ENCODE data around the gene BBS1.
"Not testable (repeated sequence)": the region's sequence is repeated elsewhere in the genome, so short reads cannot be mapped to it uniquely, and the experiment has no call there.

Gene BBS1

GRCh38 chr11:66529069-66529468, 18.6 kb downstream of the BBS1 start:
- no peak for DNase-seq

GRCh38 chr11:66529655-66530054, 19.2 kb downstream of the BBS1 start:
- DNase-seq: no peak

GRCh38 chr11:66530927-66531709, 20.7 kb downstream of the BBS1 start:
- DNase-seq: no peak

GRCh38 chr11:66531841-66532240, 21.4 kb downstream of the BBS1 start:
- no peak for DNase-seq

DNA sequence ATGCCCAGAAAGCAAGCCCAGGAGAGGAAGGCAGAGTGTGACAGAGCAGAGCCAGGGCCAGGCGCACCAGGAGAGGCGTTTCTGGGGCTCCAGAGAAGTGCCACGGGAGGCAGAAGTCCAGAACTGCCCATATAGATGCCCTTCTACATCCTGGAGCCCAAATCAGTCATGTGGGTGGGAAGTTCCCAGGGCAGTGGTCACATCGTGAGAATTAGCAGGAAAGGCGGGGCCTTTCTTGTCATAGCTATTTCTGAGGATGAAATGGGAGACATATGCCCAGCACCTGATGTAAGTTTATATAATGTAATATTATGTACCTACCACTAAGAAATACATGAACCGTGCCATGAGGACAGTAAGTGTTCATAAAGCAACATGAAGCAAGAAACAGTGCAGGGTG, 22.3 kb downstream of the BBS1 start:
- DNase-seq: no peak

DNA sequence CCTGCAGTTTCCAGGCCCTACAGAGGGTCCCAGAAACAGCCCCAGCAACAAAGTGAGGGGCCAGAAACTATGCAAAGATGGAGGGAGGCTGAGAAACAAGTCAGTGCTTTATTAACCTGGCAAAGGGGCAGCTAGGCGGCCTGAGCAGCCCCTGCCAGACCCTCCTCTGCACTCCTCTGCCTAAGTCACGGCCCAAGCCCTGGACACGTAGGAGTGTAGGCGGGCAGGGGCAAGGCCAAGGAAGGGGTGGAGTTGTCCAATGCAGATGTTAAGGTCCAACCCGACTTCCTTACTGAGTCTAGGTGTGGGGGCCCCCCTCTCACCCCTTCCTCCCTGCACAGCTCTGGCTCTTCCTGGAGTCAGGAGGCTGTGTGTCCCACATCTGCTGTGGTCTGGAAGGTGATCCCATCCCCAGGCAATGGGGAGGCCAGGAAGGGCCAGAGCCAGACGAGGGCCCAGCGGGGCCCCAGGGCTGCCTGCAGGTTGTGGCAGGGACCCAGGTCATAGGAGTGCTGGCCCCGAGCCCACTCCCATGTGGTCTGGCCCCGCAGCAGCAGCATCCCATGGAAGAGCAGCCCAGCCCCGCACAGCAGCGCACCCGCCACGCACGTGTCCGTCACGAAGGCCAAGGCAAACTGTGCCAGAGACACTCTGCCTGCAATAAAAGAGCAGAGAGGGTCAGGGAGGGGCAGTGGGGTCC, 28.9 kb downstream of the BBS1 start:
- DNase-seq: no peak

GRCh38 chr11:66539870-66540213, 29.4 kb downstream of the BBS1 start:
- no peak for DNase-seq

DNA sequence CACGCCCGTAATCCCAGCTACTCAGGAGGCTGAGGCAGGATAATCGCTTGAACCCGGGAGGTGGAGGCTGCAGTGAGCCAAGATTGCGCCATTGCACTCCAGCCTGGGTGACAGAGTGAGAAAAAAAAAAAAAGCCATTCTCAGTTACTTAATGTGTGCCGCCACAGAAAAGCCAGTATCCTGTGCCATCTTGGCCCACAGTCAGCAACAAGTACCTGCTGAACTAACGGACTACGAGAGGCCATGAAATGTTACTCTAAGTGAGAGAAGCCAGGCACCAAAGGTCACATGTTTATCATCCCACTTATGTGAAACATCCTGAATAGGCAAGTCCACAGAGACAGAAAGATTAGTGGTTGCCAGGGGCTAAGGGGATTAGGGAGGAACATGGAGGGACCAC, 30.2 kb downstream of the BBS1 start:
- DNase-seq: not testable (repeated sequence)

DNA sequence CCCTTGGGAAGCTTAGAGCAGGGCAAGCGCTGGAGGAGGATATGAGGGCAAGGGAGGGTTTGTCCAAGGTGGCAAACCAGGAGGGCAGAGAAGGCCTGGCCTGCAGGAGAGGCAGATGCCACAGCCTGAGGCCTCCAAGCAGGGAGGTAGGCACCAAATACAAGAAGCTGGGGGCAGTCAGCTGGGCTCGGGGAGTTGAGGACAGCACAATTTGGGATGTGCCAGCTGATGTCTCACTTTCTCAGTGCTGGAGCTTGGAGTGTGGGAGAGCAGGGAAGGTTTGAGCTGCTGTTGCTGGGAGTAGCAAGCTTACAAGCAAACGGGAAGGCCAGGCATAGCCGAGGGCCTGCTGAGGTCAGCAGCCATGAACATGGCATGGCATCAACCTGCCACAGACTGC, 31.5 kb downstream of the BBS1 start:
- no peak for DNase-seq

GRCh38 chr11:66542362-66542761, 31.9 kb downstream of the BBS1 start:
- DNase-seq: no peak

GRCh38 chr11:66543263-66544107, 33.0 kb downstream of the BBS1 start:
- DNase-seq: peak; percentile 84

DNA sequence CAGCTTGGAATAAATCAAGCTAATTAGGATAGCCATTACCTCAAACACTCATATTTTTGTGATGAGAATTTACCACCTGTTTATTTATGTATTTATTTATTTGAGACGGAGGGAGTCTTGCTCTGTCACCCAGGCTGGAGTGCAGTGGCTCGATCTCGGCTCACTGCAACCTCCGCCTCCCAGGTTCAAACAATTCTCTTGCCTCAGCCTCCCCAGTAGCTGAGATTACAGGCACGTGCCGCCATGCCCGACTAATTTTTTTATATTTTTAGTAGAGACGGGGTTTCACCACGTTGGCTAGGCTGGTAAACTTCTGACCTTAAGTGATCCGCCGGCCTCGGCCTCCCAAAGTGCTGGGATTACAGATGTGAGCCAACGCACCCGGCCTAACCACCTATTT, 34.5 kb downstream of the BBS1 start:
- DNase-seq: not testable (repeated sequence)

DNA sequence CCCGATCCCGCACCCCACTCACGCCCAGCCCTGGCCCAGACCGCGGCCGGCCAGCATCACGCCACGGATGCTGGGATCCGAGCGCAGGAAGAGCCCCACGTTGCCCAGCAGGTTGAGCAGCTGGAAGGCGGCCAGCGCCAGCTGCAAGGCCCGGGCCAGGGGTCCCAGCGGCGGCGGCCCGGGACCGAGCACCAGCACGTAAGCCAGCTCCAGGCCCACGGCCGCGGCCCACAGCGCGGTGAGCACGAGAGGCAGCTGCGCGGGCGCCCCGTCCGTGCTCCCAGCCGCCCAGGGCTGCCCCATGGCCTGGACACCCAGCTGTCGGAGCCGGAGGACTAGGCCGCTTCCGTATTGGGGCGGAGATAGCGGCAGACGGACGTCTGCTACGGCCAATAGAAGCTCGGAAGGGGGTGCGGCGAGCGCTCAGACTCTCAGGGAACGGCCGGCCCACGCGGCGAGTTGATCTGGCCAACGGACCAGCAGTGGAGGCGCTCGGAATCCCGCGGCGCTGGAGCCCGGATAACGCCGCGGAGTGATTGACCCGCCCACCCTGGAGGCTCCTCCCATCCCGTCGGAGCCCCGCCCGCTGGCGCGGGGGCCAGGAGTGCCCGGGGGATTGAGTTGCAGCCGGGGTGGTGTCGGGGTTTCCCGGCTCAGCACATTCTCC, 35.4 kb downstream of the BBS1 start, which contains the start of gene ZDHHC24:
Gene ZDHHC24, minus strand, starts transcription at position 348 of the 667 bp plus-strand sequence. Its CDS starts 45 bp downstream, at position 303.
- DNase-seq: peak; percentile 96

DNA sequence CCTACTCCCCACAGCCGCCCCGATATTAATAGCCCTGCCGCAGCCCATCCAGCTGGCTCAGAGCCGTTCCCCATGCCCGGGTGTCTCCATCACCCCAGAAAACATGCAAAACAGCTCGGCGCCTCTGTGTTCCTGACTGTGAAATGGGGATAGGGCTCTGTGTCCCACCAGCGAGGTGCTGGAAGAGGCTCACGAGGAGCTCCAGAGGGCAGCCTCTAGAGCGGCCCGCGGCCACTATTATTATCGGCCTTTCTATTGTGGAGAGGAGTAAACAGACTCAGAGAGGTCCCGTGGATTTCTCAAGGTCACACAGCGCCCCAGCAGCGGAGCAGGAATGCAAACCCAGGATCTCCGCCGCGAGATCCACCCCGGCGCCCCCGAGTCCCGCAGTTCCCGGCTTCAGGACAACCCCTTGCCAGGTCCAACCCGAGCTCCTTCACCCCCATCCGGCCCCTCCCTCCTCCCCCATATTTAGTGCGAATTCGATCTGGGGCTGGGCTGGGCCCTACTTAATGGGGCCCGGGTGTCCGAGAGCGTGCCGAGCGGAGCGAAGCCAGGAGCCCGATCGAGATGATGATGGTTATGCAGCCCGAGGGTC, 36.0 kb downstream of the BBS1 start, which contains the start of gene ACTN3:
Gene ACTN3, plus strand, starts transcription at position 536 of the 598 bp plus-strand sequence. Its CDS starts 35 bp downstream, at position 571.
- DNase-seq: no peak

- no peak for DNase-seq
Measured at GRCh38 chr11:66546966-66547661, 36.7 kb downstream of the BBS1 start.

- DNase-seq: peak; percentile 29
Measured at GRCh38 chr11:66547662-66548009, 37.2 kb downstream of the BBS1 start.

DNA sequence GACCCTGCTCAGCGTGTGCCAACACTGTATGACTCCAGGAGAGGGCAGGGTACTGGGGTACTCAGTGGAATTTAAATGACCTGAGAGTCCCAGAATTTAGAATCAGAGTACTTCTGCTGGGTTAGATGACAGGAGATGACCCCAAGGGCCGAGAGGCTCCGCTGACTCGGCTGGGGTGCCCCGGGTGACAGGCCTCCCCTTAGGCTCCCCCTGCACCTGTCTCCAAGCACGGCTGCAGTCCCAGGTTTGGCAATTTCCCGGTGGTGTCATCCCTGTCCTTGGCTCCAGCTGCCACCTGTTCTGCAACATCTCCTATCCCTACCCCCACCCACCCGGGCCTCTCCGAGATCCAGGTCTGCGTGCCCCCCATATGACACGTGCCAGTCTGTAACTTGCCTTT, 37.6 kb downstream of the BBS1 start:
- no peak for DNase-seq

- DNase-seq: no peak
Measured at GRCh38 chr11:66548774-66549630, 38.6 kb downstream of the BBS1 start.

DNA sequence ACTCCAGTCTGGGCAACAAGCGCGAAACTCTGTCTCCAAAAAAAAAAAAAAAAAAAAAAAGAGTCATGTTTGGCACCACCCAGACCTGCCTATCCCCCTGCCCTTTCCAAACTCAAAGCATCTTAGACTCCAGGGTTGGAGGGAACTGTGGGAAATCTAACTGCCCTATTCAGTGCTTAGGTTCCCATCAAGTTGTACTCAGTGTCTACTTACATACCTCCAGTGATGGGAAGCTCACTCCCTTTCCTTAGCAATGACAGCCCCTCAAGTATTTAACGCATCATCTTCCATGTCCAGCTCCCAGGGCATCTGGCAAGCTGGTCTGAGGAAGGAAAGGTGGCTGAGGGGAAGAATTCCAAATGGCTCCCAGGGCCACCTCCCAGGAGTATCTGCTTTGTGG, 39.3 kb downstream of the BBS1 start:
- no peak for DNase-seq

DNA sequence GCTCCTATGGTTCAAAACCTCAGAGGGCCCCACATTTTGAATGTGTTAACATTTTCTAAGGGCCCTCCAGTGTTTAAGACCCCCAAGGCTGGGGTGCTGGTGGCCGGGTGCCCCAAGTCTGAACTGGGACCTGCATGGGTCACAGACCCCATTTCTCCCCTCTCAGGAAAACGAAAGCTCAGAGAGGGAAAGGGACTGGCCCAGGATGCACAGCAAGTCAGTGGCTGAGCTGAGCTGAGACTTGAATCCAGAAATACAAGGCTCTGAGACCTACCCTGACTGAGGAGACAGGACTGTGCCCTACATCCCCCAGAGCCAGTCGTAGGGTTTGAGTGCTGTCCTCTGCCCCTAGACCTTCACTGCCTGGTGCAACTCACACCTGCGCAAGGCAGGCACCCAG, 40.5 kb downstream of the BBS1 start:
- DNase-seq: no peak

DNA sequence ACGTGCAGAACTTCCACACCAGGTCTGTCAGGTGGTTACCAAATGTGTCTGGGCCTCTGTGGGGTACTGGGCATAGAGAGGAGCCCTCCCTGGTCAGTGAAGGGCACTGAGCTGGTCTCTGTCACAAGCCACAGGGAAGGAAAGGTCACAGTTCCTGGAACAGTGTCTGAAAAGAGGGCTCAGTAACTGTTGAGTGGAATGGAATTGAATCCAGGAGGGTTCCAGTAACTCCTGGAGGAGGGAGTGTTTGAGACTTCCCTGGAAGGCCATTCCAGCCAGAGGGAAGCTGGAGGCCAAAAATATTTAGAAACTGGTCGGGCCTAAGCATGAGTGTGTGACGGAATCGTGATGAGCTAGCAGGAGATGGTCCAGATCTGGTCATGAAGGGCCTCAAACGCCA, 44.2 kb downstream of the BBS1 start:
- no peak for DNase-seq
